NOMO-1 (cell line): ENCODE results near the gene AK1.

Experiments
- DNase-seq, 2 experiments: peaks; one replicate each; lab custom pipeline; 2025; ENCODE audit not compliant: unreplicated experiment in 2 of 2; lab: John Stamatoyannopoulos, UW

The AK1 gene

GRCh38 chr9:127909839-127910273 is 32.4 kb upstream of the AK1 start:
- no peak for DNase-seq

DNA sequence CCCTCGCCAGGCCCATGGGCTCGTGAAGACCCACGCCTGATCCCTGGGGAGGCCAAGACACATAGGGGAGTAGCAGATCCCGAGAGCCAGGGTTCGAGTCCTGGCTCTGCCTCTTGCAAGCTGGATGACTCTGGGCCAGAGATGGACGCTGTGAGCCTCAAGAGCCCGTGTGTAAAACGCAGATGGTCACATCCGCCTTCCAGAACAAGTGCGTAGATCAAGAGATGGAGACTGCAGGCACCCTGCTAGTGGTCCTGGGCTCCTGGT is 31.1 kb upstream of the AK1 start:
- DNase-seq = no peak

GRCh38 chr9:127907867-127908659 is 30.6 kb upstream of the AK1 start:
- DNase-seq = no peak

DNA sequence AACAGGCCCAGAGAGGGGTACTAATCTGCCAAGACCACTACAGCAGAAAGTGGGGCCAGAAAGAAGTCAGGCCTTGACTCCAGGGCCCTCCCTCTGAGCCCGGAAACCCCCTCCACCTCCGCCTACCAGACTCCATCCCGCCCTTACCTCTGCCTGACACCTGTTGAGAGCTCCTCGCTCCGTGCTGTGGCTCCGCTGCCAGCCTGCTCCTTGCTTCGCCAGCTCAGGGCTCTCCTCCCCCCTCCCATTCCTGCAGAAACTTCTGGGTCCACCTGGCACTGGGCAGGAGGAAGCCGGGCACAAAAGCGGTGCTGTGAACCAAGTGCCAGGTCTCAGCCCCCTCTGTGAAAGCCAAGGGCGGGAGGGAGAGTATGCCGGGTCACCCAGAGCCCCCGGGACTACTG is 28.3 kb upstream of the AK1 start:
- no peak for DNase-seq

DNA sequence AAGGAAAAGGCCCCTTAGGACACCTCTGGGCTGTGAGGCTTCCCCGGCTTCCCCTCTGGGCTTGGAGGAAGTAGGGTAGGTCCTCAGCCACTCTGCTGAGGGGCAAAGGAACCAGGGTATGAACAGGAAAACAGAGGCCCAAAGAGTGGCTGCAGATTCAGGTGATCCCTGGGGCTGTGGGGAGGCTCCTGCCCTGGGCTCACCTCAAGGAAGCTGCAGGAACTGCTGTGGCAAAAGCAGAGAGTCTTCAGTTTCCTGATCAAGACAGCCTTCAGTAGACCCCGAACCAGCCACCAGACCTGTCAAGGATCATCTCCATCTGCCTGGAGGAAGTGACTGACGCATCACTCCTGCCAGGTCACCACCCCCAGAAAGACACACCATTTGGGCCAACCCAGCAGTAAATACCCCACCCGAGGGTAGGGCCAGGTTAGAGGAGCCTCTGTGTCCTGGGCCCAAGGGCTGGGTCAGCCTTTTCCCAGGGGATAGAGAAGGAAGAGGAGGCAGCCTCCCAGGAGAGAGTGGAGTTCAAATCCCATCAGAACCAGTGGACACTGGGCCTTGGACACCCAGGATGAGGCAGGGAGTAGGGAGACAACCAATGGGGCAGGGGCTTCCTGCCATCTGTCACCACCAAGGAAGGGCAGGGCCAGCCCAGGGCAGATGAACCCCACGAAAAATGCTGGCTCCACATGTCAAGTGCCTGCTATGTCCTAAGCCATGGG is 27.7 kb upstream of the AK1 start:
- DNase-seq = peak in 1 of 2 experiments; percentile 41

- peak in 1 of 2 experiments; percentile 48 for DNase-seq
Observed at GRCh38 chr9:127904561-127905003, 27.1 kb upstream of the AK1 start.

- peak; percentile 66 to 82 for DNase-seq
Observed at GRCh38 chr9:127903557-127904475, 26.3 kb upstream of the AK1 start.

- DNase-seq = peak; percentile 44 to 72
Observed at GRCh38 chr9:127899128-127899943, 21.9 kb upstream of the AK1 start, which contains the start of gene ST6GALNAC6. Gene ST6GALNAC6, minus strand, starts transcription at chr9:127899603. Its CDS starts 1,622 bp downstream, at chr9:127897981.

GRCh38 chr9:127898433-127899127 is 21.1 kb upstream of the AK1 start:
- no peak for DNase-seq

- peak; percentile 62 to 70 for DNase-seq
Observed at GRCh38 chr9:127897193-127897692, 19.8 kb upstream of the AK1 start.

GRCh38 chr9:127896395-127897192 is 19.1 kb upstream of the AK1 start:
- DNase-seq = no peak

DNA sequence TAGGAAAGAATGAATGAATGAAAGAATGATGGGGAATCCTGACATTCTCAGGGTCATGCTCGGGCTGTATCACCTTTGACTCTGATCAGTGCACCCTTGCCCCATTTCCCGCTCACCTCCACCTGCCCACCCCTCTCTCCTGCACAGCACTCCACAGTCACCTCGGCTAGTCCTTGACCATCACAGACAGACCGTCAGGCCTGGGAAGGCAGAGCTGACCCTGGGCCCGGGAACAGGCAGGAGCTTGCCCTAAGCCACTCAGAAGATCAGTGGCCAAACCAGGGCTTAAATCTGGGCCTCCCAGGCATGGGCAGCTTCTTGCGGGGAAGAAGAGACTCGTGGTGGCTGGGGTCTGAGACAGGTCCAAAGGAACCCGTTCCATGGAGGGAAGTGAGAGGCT is 18.3 kb upstream of the AK1 start:
- no peak for DNase-seq

GRCh38 chr9:127893392-127893791 is 15.9 kb upstream of the AK1 start:
- DNase-seq = no peak

DNA sequence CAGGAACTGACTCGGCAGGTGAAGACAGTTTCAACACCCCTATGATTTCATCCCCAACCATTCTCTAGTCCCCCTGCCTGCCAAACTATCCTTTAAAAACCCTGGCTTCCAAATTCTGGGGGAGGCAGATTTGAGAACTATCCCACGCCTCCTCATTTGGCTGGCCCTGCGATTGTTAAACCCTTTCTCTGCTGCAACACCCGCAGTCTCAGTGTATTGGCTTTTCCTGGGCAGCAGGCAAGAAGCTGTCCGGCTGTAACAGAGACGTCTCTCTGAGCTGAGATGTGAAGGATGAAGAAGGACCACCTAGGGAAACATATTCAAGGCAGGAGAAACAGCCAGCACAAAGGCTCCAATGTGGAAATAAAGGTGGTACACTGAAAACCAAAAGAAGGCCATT is 15.4 kb upstream of the AK1 start:
- DNase-seq = no peak

GRCh38 chr9:127890053-127890452 is 12.6 kb upstream of the AK1 start:
- DNase-seq = no peak

- DNase-seq = no peak
Observed at GRCh38 chr9:127887792-127888191, 10.3 kb upstream of the AK1 start.

GRCh38 chr9:127886401-127886972 is 9.0 kb upstream of the AK1 start:
- no peak for DNase-seq

- DNase-seq = no peak
Observed at GRCh38 chr9:127885508-127886281, 8.2 kb upstream of the AK1 start.
